Karpas-422 (cell line): Measurements from ENCODE around the gene APRT. TPM values are rescaled to one million over a fixed set of nuclear protein-coding genes. Genes with fewer than 3 reads are reported as not detected.

Experiments
- DNase-seq: peaks from one replicate; pipeline ENCODE4 v3.0.0-alpha.2; 2015
- H2AFZ ChIP-seq: fragments of 200-600 bp; sonication (generic); 2 replicates; pipeline ENCODE4 v1.6.1; 2014; ENCODE audit warnings: antibody characterized with exemption, low read length, mixed read lengths
- H3K27ac ChIP-seq: fragments of 200-600 bp; sonication (generic); 2 replicates; pipeline ENCODE4 v1.5.1; 2014; ENCODE audit warnings: mild to moderate bottlenecking, low read length, moderate library complexity
- H3K27me3 ChIP-seq: fragments of 200-600 bp; sonication (generic); 2 replicates; pipeline ENCODE4 v1.6.1; 2014; ENCODE audit warnings: low read length, mixed read lengths
- H3K36me3 ChIP-seq: fragments of 200-600 bp; sonication (generic); 2 replicates; pipeline ENCODE4 v1.6.1; 2014; ENCODE audit warnings: low read length, mixed read lengths; ENCODE audit not compliant: insufficient read depth
- H3K4me1 ChIP-seq: fragments of 200-600 bp; sonication (generic); 2 replicates; pipeline ENCODE4 v1.6.1; 2014; ENCODE audit warnings: mild to moderate bottlenecking, low read length, mixed read lengths
- H3K4me2 ChIP-seq: fragments of 200-600 bp; sonication (generic); 2 replicates; pipeline ENCODE4 v1.6.1; 2014; ENCODE audit warnings: low read length, low read depth, mild to moderate bottlenecking; ENCODE audit not compliant: poor library complexity, severe bottlenecking
- H3K4me3 ChIP-seq: fragments of 200-600 bp; sonication (generic); 2 replicates; pipeline ENCODE4 v1.5.1; 2014; ENCODE audit warnings: mild to moderate bottlenecking, antibody characterized with exemption, low read length, mixed read lengths
- H3K79me2 ChIP-seq: fragments of 200-600 bp; sonication (generic); 2 replicates; pipeline ENCODE4 v1.6.1; 2014; ENCODE audit warnings: mild to moderate bottlenecking, low read length, mixed read lengths
- H3K9ac ChIP-seq: fragments of 200-600 bp; sonication (generic); 2 replicates; pipeline ENCODE4 v1.6.0; 2014; ENCODE audit warnings: low read length
- H3K9me2 ChIP-seq: fragments of 200-600 bp; sonication (generic), shearing (Covaris generic); replicated peaks from 2 replicates; pipeline ENCODE4 v1.6.0; 2014; ENCODE audit warnings: mild to moderate bottlenecking, low read length, moderate library complexity; ENCODE audit not compliant: insufficient read depth
- H3K9me3 ChIP-seq: fragments of 300-700, 200-600 bp; sonication (generic); 2 replicates; pipeline ENCODE4 v1.6.1; 2014; ENCODE audit warnings: low read length, mixed read lengths
- H4K20me1 ChIP-seq: fragments of 200-600 bp; sonication (generic); 2 replicates; pipeline ENCODE4 v1.6.1; 2014; ENCODE audit warnings: mild to moderate bottlenecking, antibody characterized with exemption, low read length, low read depth; ENCODE audit not compliant: insufficient read depth
- total RNA-seq: library from RNA; depleted of rRNA; stranded (reverse); fragments of >200 nt; shearing (Covaris generic); gene quantifications from 2 replicates; pipeline ENCODE4 v1.2.3, GENCODE V29; 2014; ENCODE audit warnings: low replicate concordance

Gene APRT
- total RNA-seq, 1 experiment from 2014 or later: 193 TPM

GRCh38 chr16:88767546-88768070 is 44.1 kb downstream of the APRT start:
- no peak overlapping the region for H3K4me2 ChIP-seq
- H3K27ac ChIP-seq: no peak overlapping the region
- no peak overlapping the region for H2AFZ ChIP-seq
- H3K9ac ChIP-seq: no peak overlapping the region
- no peak overlapping the region for H3K4me3 ChIP-seq
- H3K9me2 ChIP-seq: no peaks in the 10 kb centered on the region
- H3K9me3 ChIP-seq: no peaks in the 10 kb centered on the region
- H3K36me3 ChIP-seq: no peaks in the 10 kb centered on the region
- 0 out of 2 replicates have a peak, but pooled peaks cover 5% of the 10 kb centered on the region for H4K20me1 ChIP-seq
- no peak for DNase-seq
- H3K4me1 ChIP-seq: peaks cover 12% of the 10 kb centered on the region
- H3K27me3 ChIP-seq: no peaks in the 10 kb centered on the region
- no peaks in the 10 kb centered on the region for H3K79me2 ChIP-seq

- Histone ChIP-seq H2AFZ (no peak overlapping the region), H3K4me3 (no peak overlapping the region), H3K9ac (no peak overlapping the region), H3K9me3 (no peaks in the 10 kb centered on the region), H3K27me3 (no peaks in the 10 kb centered on the region), H3K4me2 (no peak overlapping the region), H3K36me3 (no peaks in the 10 kb centered on the region), H4K20me1 (0 out of 2 replicates have a peak, but pooled peaks cover 5% of the 10 kb centered on the region), H3K27ac (no peak overlapping the region), H3K9me2 (no peaks in the 10 kb centered on the region), H3K4me1 (peaks cover 12% of the 10 kb centered on the region), H3K79me2 (no peaks in the 10 kb centered on the region)
- no peak for DNase-seq
Measured at GRCh38 chr16:88766975-88767374, 44.8 kb downstream of the APRT start.

GRCh38 chr16:88764913-88765349 is 46.8 kb downstream of the APRT start:
- Histone ChIP-seq H3K4me3 (no peak overlapping the region), H3K27me3 (no peaks in the 10 kb centered on the region), H3K9ac (no peak overlapping the region), H3K79me2 (no peaks in the 10 kb centered on the region), H2AFZ (no peak overlapping the region), H3K9me2 (no peaks in the 10 kb centered on the region), H4K20me1 (no peaks in the 10 kb centered on the region), H3K36me3 (no peaks in the 10 kb centered on the region), H3K4me1 (peaks cover 3% of the 10 kb centered on the region), H3K9me3 (no peaks in the 10 kb centered on the region), H3K27ac (no peak overlapping the region), H3K4me2 (no peak overlapping the region)
- DNase-seq: no peak

- H3K4me1 ChIP-seq: 0 out of 2 replicates have a peak, but pooled peaks cover 5% of the 10 kb centered on the region
- no peaks in the 10 kb centered on the region for H4K20me1 ChIP-seq
- no peaks in the 10 kb centered on the region for H3K9me3 ChIP-seq
- no peak overlapping the region for H2AFZ ChIP-seq
- no peaks in the 10 kb centered on the region for H3K27me3 ChIP-seq
- H3K27ac ChIP-seq: no peak overlapping the region
- no peak overlapping the region for H3K9ac ChIP-seq
- no peaks in the 10 kb centered on the region for H3K36me3 ChIP-seq
- DNase-seq: no peak
- no peak overlapping the region for H3K4me3 ChIP-seq
- no peaks in the 10 kb centered on the region for H3K79me2 ChIP-seq
- H3K4me2 ChIP-seq: no peak overlapping the region
- no peaks in the 10 kb centered on the region for H3K9me2 ChIP-seq
Measured at GRCh38 chr16:88764080-88764479, 47.6 kb downstream of the APRT start.

- H2AFZ ChIP-seq: no peak overlapping the region
- DNase-seq: no peak
- H3K9ac ChIP-seq: no peak overlapping the region
- H3K4me1 ChIP-seq: 0 out of 2 replicates have a peak, but pooled peaks cover 5% of the 10 kb centered on the region
- H3K4me3 ChIP-seq: no peak overlapping the region
- H3K9me3 ChIP-seq: no peaks in the 10 kb centered on the region
- H3K27ac ChIP-seq: no peak overlapping the region
- H3K4me2 ChIP-seq: no peak overlapping the region
- H3K79me2 ChIP-seq: no peaks in the 10 kb centered on the region
- H3K27me3 ChIP-seq: no peaks in the 10 kb centered on the region
- H3K9me2 ChIP-seq: no peaks in the 10 kb centered on the region
- H3K36me3 ChIP-seq: no peaks in the 10 kb centered on the region
- H4K20me1 ChIP-seq: no peaks in the 10 kb centered on the region
Measured at GRCh38 chr16:88763502-88764053, 48.1 kb downstream of the APRT start.

GRCh38 chr16:88762941-88763340 is 48.8 kb downstream of the APRT start:
- H3K9me2 ChIP-seq: no peaks in the 10 kb centered on the region
- no peaks in the 10 kb centered on the region for H3K9me3 ChIP-seq
- H3K36me3 ChIP-seq: no peaks in the 10 kb centered on the region
- H3K79me2 ChIP-seq: no peaks in the 10 kb centered on the region
- no peak overlapping the region for H3K4me2 ChIP-seq
- H3K9ac ChIP-seq: no peak overlapping the region
- no peak overlapping the region for H3K4me3 ChIP-seq
- DNase-seq: no peak
- no peak overlapping the region for H2AFZ ChIP-seq
- H3K27ac ChIP-seq: no peak overlapping the region
- H4K20me1 ChIP-seq: no peaks in the 10 kb centered on the region
- no peaks in the 10 kb centered on the region for H3K27me3 ChIP-seq
- 0 out of 2 replicates have a peak, but pooled peaks cover 5% of the 10 kb centered on the region for H3K4me1 ChIP-seq

GRCh38 chr16:88762258-88762870 is 49.4 kb downstream of the APRT start:
- Histone ChIP-seq H3K4me3 (no peak overlapping the region), H3K9me3 (no peaks in the 10 kb centered on the region), H3K4me2 (no peak overlapping the region), H3K9me2 (no peaks in the 10 kb centered on the region), H3K4me1 (0 out of 2 replicates have a peak, but pooled peaks cover 5% of the 10 kb centered on the region), H3K36me3 (no peaks in the 10 kb centered on the region), H3K79me2 (no peaks in the 10 kb centered on the region), H3K27ac (no peak overlapping the region), H4K20me1 (no peaks in the 10 kb centered on the region), H3K27me3 (no peaks in the 10 kb centered on the region), H2AFZ (no peak overlapping the region), H3K9ac (no peak overlapping the region)
- DNase-seq: no peak

GRCh38 chr16:88761830-88762229 is 49.9 kb downstream of the APRT start:
- DNase-seq: no peak
- Histone ChIP-seq H3K9me3 (no peaks in the 10 kb centered on the region), H3K79me2 (no peaks in the 10 kb centered on the region), H3K27me3 (no peaks in the 10 kb centered on the region), H3K9me2 (no peaks in the 10 kb centered on the region), H3K4me2 (no peak overlapping the region), H3K4me1 (0 out of 2 replicates have a peak, but pooled peaks cover 5% of the 10 kb centered on the region), H3K36me3 (no peaks in the 10 kb centered on the region), H3K4me3 (no peak overlapping the region), H4K20me1 (no peaks in the 10 kb centered on the region), H3K27ac (no peak overlapping the region), H3K9ac (no peak overlapping the region), H2AFZ (no peak overlapping the region)
